ENCODE results near the gene ANP32B.
"Not testable (repeated sequence)": the region's sequence is repeated elsewhere in the genome, so short reads cannot be mapped to it uniquely, and the experiment has no call there.

The ANP32B gene

GRCh38 chr9:97982683-97983588 is at the start of gene ANP32B:
Gene ANP32B, plus strand, starts transcription at chr9:97983341. Its CDS starts 215 bp downstream, at chr9:97983556.
- peak; percentile 95 for DNase-seq

GRCh38 chr9:97934321-97935115 is 48.6 kb upstream of the ANP32B start:
- no peak for DNase-seq

- DNase-seq: no peak
These were observed 47.9 kb upstream of the ANP32B start for GRCh38 chr9:97935276-97935675.

- no peak for DNase-seq
These were observed 46.1 kb upstream of the ANP32B start for GRCh38 chr9:97936998-97937397.

GRCh38 chr9:97938081-97938644 is 45.0 kb upstream of the ANP32B start, which contains the start of gene HEMGN:
Gene HEMGN, minus strand, starts transcription at chr9:97938172. Its CDS starts 36 bp downstream, at chr9:97938136.
- peak; percentile 76 for DNase-seq

GRCh38 chr9:97940233-97940632 is 42.9 kb upstream of the ANP32B start:
- no peak for DNase-seq

GRCh38 chr9:97940741-97941140 is 42.4 kb upstream of the ANP32B start:
- no peak for DNase-seq

GRCh38 chr9:97941323-97941722 is 41.8 kb upstream of the ANP32B start:
- no peak for DNase-seq

GRCh38 chr9:97943308-97943855 is 39.8 kb upstream of the ANP32B start:
- no peak for DNase-seq

GRCh38 chr9:97944612-97945011 is 38.5 kb upstream of the ANP32B start:
- DNase-seq: no peak

- not testable (repeated sequence) for DNase-seq
These were observed 37.7 kb upstream of the ANP32B start for GRCh38 chr9:97945470-97945869.

- DNase-seq: not testable (repeated sequence)
These were observed 36.0 kb upstream of the ANP32B start for GRCh38 chr9:97947094-97947493.

GRCh38 chr9:97950873-97951272 is 32.3 kb upstream of the ANP32B start:
- DNase-seq: peak; percentile 14

- peak; percentile 76 for DNase-seq
These were observed 28.6 kb upstream of the ANP32B start for GRCh38 chr9:97954550-97954989.

GRCh38 chr9:97956331-97956730 is 26.8 kb upstream of the ANP32B start:
- DNase-seq: no peak

- DNase-seq: no peak
These were observed 24.2 kb upstream of the ANP32B start for GRCh38 chr9:97958812-97959511.

GRCh38 chr9:97959585-97959984 is 23.6 kb upstream of the ANP32B start:
- DNase-seq: no peak

GRCh38 chr9:97960678-97961328 is 22.3 kb upstream of the ANP32B start:
- DNase-seq: not testable (repeated sequence)

- DNase-seq: no peak
These were observed 21.8 kb upstream of the ANP32B start for GRCh38 chr9:97961361-97961760.

- no peak for DNase-seq
These were observed 21.0 kb upstream of the ANP32B start for GRCh38 chr9:97962136-97962535.

GRCh38 chr9:97962575-97962974 is 20.6 kb upstream of the ANP32B start:
- DNase-seq: no peak

- DNase-seq: no peak
These were observed 19.9 kb upstream of the ANP32B start for GRCh38 chr9:97963232-97963631.
